OCI-LY1 (cell line): Measurements from ENCODE around the gene NDRG4.

Experiments
- H2AFZ ChIP-seq: fragments of 200-600 bp; sonication (generic), shearing (Covaris generic); 2 replicates; pipeline ENCODE4 v1.6.0; 2014; ENCODE audit warnings: antibody characterized with exemption, mild to moderate bottlenecking, low read length
- H3F3A ChIP-seq: fragments of 200-600 bp; sonication (generic), shearing (Covaris generic); 2 replicates; pipeline ENCODE4 v1.6.0; 2014; ENCODE audit warnings: mild to moderate bottlenecking, antibody characterized with exemption, low read length, moderate library complexity; ENCODE audit not compliant: insufficient read depth
- H3K27ac ChIP-seq: fragments of 200-600 bp; sonication (generic); 2 replicates; pipeline ENCODE4 v1.5.1; 2014; ENCODE audit warnings: low read length, mixed run types, mild to moderate bottlenecking, low read depth; ENCODE audit not compliant: poor library complexity, severe bottlenecking
- H3K27me3 ChIP-seq: fragments of 200-600 bp; sonication (generic); 2 replicates; pipeline ENCODE4 v1.6.0; 2014; ENCODE audit warnings: antibody characterized with exemption, mild to moderate bottlenecking, low read length, moderate library complexity; ENCODE audit not compliant: insufficient read depth
- H3K36me3 ChIP-seq: fragments of 200-600 bp; sonication (generic); 2 replicates; pipeline ENCODE4 v1.6.1; 2014; ENCODE audit warnings: mild to moderate bottlenecking, antibody characterized with exemption, low read length, moderate library complexity, mixed read lengths; ENCODE audit not compliant: insufficient read depth
- H3K4me1 ChIP-seq: fragments of 200-600 bp; sonication (generic); 2 replicates; pipeline ENCODE4 v1.5.1; 2014; ENCODE audit warnings: mild to moderate bottlenecking, low read length, moderate library complexity; ENCODE audit not compliant: insufficient read depth, severe bottlenecking
- H3K4me2 ChIP-seq: fragments of 200-600 bp; sonication (generic), shearing (Covaris generic); 2 replicates; pipeline ENCODE4 v1.6.1; 2014; ENCODE audit warnings: low read length
- H3K4me3 ChIP-seq: fragments of 200-600 bp; sonication (generic); 2 replicates; pipeline ENCODE4 v1.5.1; 2014; ENCODE audit warnings: low read length, low read depth, mild to moderate bottlenecking, mixed read lengths; ENCODE audit not compliant: poor library complexity, severe bottlenecking
- H3K79me2 ChIP-seq: fragments of 200-600 bp; shearing (Covaris generic); 2 replicates; pipeline ENCODE4 v1.6.1; 2016; ENCODE audit warnings: mixed run types, low read length, mixed read lengths; ENCODE audit not compliant: insufficient read depth
- H3K9ac ChIP-seq: fragments of 200-600 bp; sonication (generic), shearing (Covaris generic); 2 replicates; pipeline ENCODE4 v1.6.1; 2014; ENCODE audit warnings: mild to moderate bottlenecking, low read length, mixed read lengths
- H3K9me2 ChIP-seq: fragments of 200-600 bp; sonication (generic), shearing (Covaris generic); 2 replicates; pipeline ENCODE4 v1.6.1; 2014; ENCODE audit warnings: low read depth, mild to moderate bottlenecking, low read length, mixed read lengths
- H3K9me3 ChIP-seq: fragments of 200-600 bp; shearing (Covaris generic); 2 replicates; pipeline ENCODE4 v1.6.1; 2014; ENCODE audit warnings: low read length, mixed read lengths
- H4K20me1 ChIP-seq: fragments of 200-600 bp; sonication (generic), shearing (Covaris generic); 2 replicates; pipeline ENCODE4 v1.6.0; 2016; ENCODE audit warnings: mild to moderate bottlenecking, low read length; ENCODE audit not compliant: insufficient read depth
- CTCF ChIP-seq: fragments of 200-600 bp; sonication (generic), shearing (Covaris generic); IDR thresholded peaks from 2 replicates; pipeline ENCODE4 v1.5.1; 2017; ENCODE audit warnings: mild to moderate bottlenecking, antibody characterized with exemption, low read length, moderate library complexity, mixed read lengths
- EZH2 ChIP-seq: fragments of 200-600 bp; sonication (generic), shearing (Covaris generic); IDR thresholded peaks from 2 replicates; pipeline ENCODE4 v1.8.0; 2017; ENCODE audit warnings: borderline replicate concordance, mixed run types, mild to moderate bottlenecking, antibody characterized with exemption, low read length, moderate library complexity, mixed read lengths

NDRG4 gene

GRCh38 chr16:58461056-58461455, 38.9 kb upstream of the NDRG4 start:
- Histone ChIP-seq H3K79me2 (no peaks in the 10 kb centered on the region), H3K9me3 (no peaks in the 10 kb centered on the region), H3K27me3 (no peaks in the 10 kb centered on the region; the same call in 1 of the 2 replicates), H3K36me3 (no peaks in the 10 kb centered on the region), H3K9me2 (no peaks in the 10 kb centered on the region), H4K20me1 (no peaks in the 10 kb centered on the region), H3K4me2 (no peak overlapping the region), H3K9ac (no peak overlapping the region), H3K27ac (no peak overlapping the region), H3F3A (no peaks in the 10 kb centered on the region), H2AFZ (no peak overlapping the region), H3K4me1 (no peaks in the 10 kb centered on the region), H3K4me3 (no peak overlapping the region)
- no peak for TF ChIP-seq CTCF
- TF ChIP-seq EZH2 = no peak

GRCh38 chr16:58461640-58462039, 38.3 kb upstream of the NDRG4 start:
- no peaks in the 10 kb centered on the region for H3K4me1 ChIP-seq
- H4K20me1 ChIP-seq = no peaks in the 10 kb centered on the region
- H3K9me2 ChIP-seq = no peaks in the 10 kb centered on the region
- H3K9ac ChIP-seq = no peak overlapping the region
- H3K9me3 ChIP-seq = no peaks in the 10 kb centered on the region
- H2AFZ ChIP-seq = no peak overlapping the region
- H3K4me3 ChIP-seq = no peak overlapping the region
- no peak overlapping the region for H3K4me2 ChIP-seq
- H3F3A ChIP-seq = no peaks in the 10 kb centered on the region
- TF ChIP-seq EZH2 (no peak), CTCF (no peak)
- H3K27ac ChIP-seq = no peak overlapping the region
- no peaks in the 10 kb centered on the region for H3K79me2 ChIP-seq
- H3K27me3 ChIP-seq = no peaks in the 10 kb centered on the region; the same call in 1 of the 2 replicates
- H3K36me3 ChIP-seq = no peaks in the 10 kb centered on the region

- no peaks in the 10 kb centered on the region for H3K9me2 ChIP-seq
- H3K27me3 ChIP-seq = no peaks in the 10 kb centered on the region; the same call in 1 of the 2 replicates
- H3K79me2 ChIP-seq = no peaks in the 10 kb centered on the region
- H3K4me3 ChIP-seq = no peak overlapping the region
- no peaks in the 10 kb centered on the region for H3K36me3 ChIP-seq
- no peak overlapping the region for H3K4me2 ChIP-seq
- no peak overlapping the region for H3K27ac ChIP-seq
- no peaks in the 10 kb centered on the region for H3K9me3 ChIP-seq
- H2AFZ ChIP-seq = no peak overlapping the region
- H3F3A ChIP-seq = no peaks in the 10 kb centered on the region
- no peak overlapping the region for H3K9ac ChIP-seq
- H3K4me1 ChIP-seq = no peaks in the 10 kb centered on the region
- no peaks in the 10 kb centered on the region for H4K20me1 ChIP-seq
- no peak for TF ChIP-seq CTCF
- no peak for TF ChIP-seq EZH2
Observed at GRCh38 chr16:58462089-58462488, 37.9 kb upstream of the NDRG4 start.
